ENCODE results near the gene LYPLA2.

Gene LYPLA2

GRCh38 chr1:23763041-23763577 is 27.8 kb upstream of the LYPLA2 start:
- DNase-seq (ENCODE audit: low read depth), result no peak
- TF ChIP-seq, protein P1, sequence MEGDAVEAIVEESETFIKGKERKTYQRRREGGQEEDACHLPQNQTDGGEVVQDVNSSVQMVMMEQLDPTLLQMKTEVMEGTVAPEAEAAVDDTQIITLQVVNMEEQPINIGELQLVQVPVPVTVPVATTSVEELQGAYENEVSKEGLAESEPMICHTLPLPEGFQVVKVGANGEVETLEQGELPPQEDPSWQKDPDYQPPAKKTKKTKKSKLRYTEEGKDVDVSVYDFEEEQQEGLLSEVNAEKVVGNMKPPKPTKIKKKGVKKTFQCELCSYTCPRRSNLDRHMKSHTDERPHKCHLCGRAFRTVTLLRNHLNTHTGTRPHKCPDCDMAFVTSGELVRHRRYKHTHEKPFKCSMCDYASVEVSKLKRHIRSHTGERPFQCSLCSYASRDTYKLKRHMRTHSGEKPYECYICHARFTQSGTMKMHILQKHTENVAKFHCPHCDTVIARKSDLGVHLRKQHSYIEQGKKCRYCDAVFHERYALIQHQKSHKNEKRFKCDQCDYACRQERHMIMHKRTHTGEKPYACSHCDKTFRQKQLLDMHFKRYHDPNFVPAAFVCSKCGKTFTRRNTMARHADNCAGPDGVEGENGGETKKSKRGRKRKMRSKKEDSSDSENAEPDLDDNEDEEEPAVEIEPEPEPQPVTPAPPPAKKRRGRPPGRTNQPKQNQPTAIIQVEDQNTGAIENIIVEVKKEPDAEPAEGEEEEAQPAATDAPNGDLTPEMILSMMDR (IDR thresholded peaks at IDR 0.05; ENCODE audit: low read depth, low read length, missing control alignments), result no peak
- H3K4me3 ChIP-seq (ENCODE audit: low read depth, low read length), result no peak overlapping the region
- in situ Hi-C loops (cut with HindIII; ENCODE audit: low sequenced_read_pairs), result no loop called here

DNA sequence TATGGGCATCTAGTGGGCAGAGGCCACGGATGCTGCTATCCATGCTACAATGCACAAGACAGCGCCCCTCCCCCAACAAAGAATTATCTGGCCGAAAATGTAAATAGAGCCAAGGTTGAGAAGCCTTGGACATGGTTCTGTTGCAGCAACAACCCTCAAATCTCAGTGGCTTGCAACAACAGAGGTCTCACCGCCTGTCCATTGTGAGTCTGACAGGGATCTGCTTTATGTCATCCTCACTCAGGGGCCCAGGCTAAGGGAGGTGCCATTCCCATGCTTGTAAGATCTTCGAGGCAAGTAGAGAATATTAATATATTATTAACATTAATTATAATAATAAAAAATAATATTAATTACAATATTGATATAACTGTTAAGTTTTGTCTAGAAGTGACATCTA is 22.2 kb upstream of the LYPLA2 start:
- TF ChIP-seq, protein P1 (IDR thresholded peaks at IDR 0.05; ENCODE audit: low read depth, low read length, missing control alignments), result no peak
- in situ Hi-C loops (cut with HindIII; ENCODE audit: low sequenced_read_pairs), result no loop called here
- no peak overlapping the region for H3K4me3 ChIP-seq (ENCODE audit: low read depth, low read length)
- no peak for DNase-seq (ENCODE audit: low read depth)

DNA sequence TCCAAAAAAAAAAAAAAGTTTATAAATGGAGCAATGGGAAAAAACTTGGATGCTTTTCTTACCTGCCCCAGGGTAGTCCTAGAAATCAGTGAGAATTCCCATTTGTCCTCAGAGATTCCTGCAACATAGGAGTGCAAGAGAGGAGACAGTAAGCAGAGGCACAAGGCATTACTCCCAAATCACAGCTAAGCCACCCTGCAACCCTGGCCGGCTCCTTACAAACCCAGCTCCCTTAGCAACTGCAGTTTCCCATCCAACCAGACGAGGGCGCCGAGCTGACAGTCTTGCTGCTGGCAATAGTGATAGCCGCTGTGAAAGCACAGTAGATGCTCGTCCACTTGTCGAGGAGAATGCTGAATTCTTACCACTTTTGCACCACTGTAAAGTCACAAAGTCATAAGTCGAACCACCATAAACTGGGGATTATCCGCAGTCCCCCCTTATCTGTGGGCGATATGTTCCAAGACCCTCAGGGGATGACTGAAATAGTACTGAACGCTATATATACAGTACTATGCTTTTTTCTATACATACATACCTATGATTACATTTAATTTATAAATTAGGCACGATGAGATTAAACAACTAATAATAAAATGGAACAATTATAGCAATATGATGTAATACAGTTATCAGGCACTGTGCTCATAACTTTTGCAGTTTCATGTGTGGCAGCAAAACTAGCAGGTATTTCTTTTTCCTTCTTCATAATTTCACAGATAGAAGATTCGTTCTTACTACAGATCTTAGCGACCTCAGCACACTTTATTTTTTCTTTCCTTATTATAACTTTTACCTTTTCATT is 18.7 kb upstream of the LYPLA2 start:
- H3K4me3 ChIP-seq (ENCODE audit: low read depth, low read length), result no peak overlapping the region
- TF ChIP-seq, protein P1 (IDR thresholded peaks at IDR 0.05; ENCODE audit: low read depth, low read length, missing control alignments), result peak; percentile 99
- in situ Hi-C loops (cut with HindIII; ENCODE audit: low sequenced_read_pairs), result no loop called here
- peak; percentile 70 for DNase-seq (ENCODE audit: low read depth)

DNA sequence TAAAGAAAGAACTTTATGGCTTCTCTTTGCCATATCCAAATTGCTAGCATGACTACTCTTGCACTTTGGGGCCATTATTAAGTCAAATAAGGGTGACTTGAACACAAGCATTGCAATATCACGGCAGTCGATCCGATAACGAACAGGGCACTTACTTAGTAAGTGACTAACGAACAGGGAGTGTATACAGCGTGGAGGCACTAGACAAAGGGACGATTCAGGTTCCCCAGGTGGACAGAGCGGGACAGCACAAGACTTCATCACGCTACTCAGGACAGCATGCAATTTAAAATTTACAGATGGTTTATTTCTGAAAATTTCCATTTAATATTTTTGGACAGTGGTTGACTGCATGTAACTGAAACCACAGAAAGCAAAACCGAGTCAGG is 18.1 kb upstream of the LYPLA2 start:
- H3K4me3 ChIP-seq (ENCODE audit: low read depth, low read length), result no peak overlapping the region
- TF ChIP-seq, protein P1 (IDR thresholded peaks at IDR 0.05; ENCODE audit: low read depth, low read length, missing control alignments), result no peak
- no peak for DNase-seq (ENCODE audit: low read depth)
- in situ Hi-C loops (cut with HindIII; ENCODE audit: low sequenced_read_pairs), result no loop called here

DNA sequence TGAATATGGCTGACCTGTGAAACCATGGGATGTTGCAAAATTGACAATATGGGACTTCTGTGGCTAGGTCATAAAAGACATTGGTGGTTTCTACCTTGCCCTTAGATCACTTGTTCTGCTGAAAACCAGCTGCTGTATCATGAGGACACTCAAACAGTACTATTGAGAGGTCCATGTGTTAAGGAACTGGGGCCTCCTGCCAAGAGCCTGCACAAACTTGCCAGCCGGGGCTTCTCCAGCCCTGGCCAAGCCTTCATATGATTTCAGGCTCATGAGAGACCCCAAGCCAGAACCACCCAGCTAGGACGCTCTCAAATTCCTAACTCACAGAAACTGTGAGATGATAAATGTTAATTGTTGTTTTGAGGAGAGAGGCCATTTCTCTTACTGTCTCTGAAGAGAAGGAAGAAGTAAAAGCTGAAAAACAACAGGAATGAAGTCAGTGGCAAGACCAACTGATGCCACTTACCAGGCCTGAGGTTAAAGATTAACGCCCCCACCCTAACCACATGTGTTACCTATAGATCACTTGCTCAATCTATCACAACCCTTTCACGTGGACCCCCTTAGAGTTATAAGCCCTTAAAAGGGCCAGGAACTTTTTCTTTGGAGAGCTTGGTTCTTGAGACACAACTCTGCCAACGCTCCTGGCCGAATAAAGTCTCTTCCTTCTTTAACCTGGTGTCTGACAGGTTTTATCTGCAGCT is 16.6 kb upstream of the LYPLA2 start:
- in situ Hi-C loops (cut with HindIII; ENCODE audit: low sequenced_read_pairs), result no loop called here
- no peak overlapping the region for H3K4me3 ChIP-seq (ENCODE audit: low read depth, low read length)
- TF ChIP-seq, protein P1 (IDR thresholded peaks at IDR 0.05; ENCODE audit: low read depth, low read length, missing control alignments), result no peak
- no peak for DNase-seq (ENCODE audit: low read depth)

GRCh38 chr1:23776217-23776616 is 14.7 kb upstream of the LYPLA2 start:
- H3K4me3 ChIP-seq (ENCODE audit: low read depth, low read length), result no peak overlapping the region
- in situ Hi-C loops (cut with HindIII; ENCODE audit: low sequenced_read_pairs), result no loop called here
- DNase-seq (ENCODE audit: low read depth), result no peak
- TF ChIP-seq, protein P1 (IDR thresholded peaks at IDR 0.05; ENCODE audit: low read depth, low read length, missing control alignments), result no peak
